Keratinocyte (primary cell): ENCODE results near the gene KRT38. TPM values are rescaled to one million over a fixed set of nuclear protein-coding genes. Genes with fewer than 3 reads are reported as not detected.

Experiments
- DNase-seq: peaks from one replicate; pipeline ENCODE4 v3.0.0-alpha.2; 2011; ENCODE audit warnings: low read depth, missing footprints, low spot score
- FAIRE-seq: peaks from 2 replicates; lab custom pipeline; 2011; peaks lifted over from hg19 to GRCh38; lab: Jason Lieb, UNC
- H2AFZ ChIP-seq: 2 replicates; pipeline ENCODE4 v1.6.0; 2012; ENCODE audit warnings: low read length, control low read depth, inconsistent platforms; ENCODE audit not compliant: control insufficient read depth
- H3K27ac ChIP-seq: 2 replicates; pipeline ENCODE4 v1.5.1; 2011; ENCODE audit warnings: low read length; ENCODE audit not compliant: control insufficient read depth, insufficient read depth
- H3K27me3 ChIP-seq: 3 replicates; pipeline ENCODE4 v1.6.0; 2011; ENCODE audit warnings: low read length; ENCODE audit not compliant: control insufficient read depth, insufficient read depth; ENCODE audit errors: extremely low read depth
- H3K36me3 ChIP-seq, 2 experiments: 2 replicates in 1 of 2; 3 replicates in 1 of 2; pipeline ENCODE4 v1.5.1; 2011; ENCODE audit warnings: low read length in 2 of 2, mild to moderate bottlenecking in 1 of 2; ENCODE audit not compliant: control insufficient read depth in 2 of 2, insufficient read depth in 2 of 2; ENCODE audit errors: extremely low read depth in 1 of 2
- H3K4me1 ChIP-seq: 3 replicates; pipeline ENCODE4 v1.5.1; 2011; ENCODE audit warnings: low read length; ENCODE audit not compliant: control insufficient read depth, insufficient read depth; ENCODE audit errors: extremely low read depth
- H3K4me2 ChIP-seq: 3 replicates; pipeline ENCODE4 v1.6.0; 2011; ENCODE audit warnings: low read depth, low read length; ENCODE audit not compliant: control insufficient read depth, insufficient read depth; ENCODE audit errors: extremely low read depth
- H3K4me3 ChIP-seq, 3 experiments: fragments of 200-600 bp in 1 of 3; sonication (generic) in 1 of 3; 2 replicates in 2 of 3; 3 replicates in 1 of 3; pipeline ENCODE4 v1.5.1; 2011 to 2016; ENCODE audit warnings: low read length in 3 of 3, mild to moderate bottlenecking in 3 of 3, control low read depth in 2 of 3, inconsistent platforms in 1 of 3, low read depth in 1 of 3, mixed read lengths in 1 of 3, mixed run types in 1 of 3, moderate library complexity in 1 of 3; ENCODE audit not compliant: control insufficient read depth in 2 of 3, insufficient read depth in 2 of 3; ENCODE audit errors: extremely low read depth in 1 of 3
- H3K79me2 ChIP-seq: 2 replicates; pipeline ENCODE4 v1.6.0; 2012; ENCODE audit warnings: low read length; ENCODE audit not compliant: control insufficient read depth, insufficient read depth
- H3K9ac ChIP-seq: 3 replicates; pipeline ENCODE4 v1.6.0; 2011; ENCODE audit warnings: low read length; ENCODE audit not compliant: control insufficient read depth, insufficient read depth; ENCODE audit errors: extremely low read depth
- H3K9me1 ChIP-seq: 3 replicates; pipeline ENCODE4 v1.6.0; 2011; ENCODE audit warnings: low read length; ENCODE audit not compliant: control insufficient read depth, insufficient read depth; ENCODE audit errors: extremely low read depth
- H3K9me3 ChIP-seq: 2 replicates; pipeline ENCODE4 v1.5.1; 2012; ENCODE audit warnings: low read depth, low read length; ENCODE audit not compliant: control insufficient read depth
- H4K20me1 ChIP-seq: 3 replicates; pipeline ENCODE4 v1.6.0; 2011; ENCODE audit warnings: low read length; ENCODE audit not compliant: control insufficient read depth, insufficient read depth; ENCODE audit errors: extremely low read depth
- EZH2 ChIP-seq: IDR thresholded peaks from one replicate; pipeline ENCODE4 v1.6.1; 2012; ENCODE audit warnings: inconsistent platforms, mild to moderate bottlenecking, low read length, moderate library complexity
- dilution Hi-C: fragments of 300-500 bp; cut with MboI; formaldehyde crosslinking; loops from one replicate; pipeline ENCODE4 v1.7.0; 2020; ENCODE audit warnings: low sequenced_read_pairs; ENCODE audit not compliant: extremely low pct_ligation_motif_present
- polyA minus RNA-seq, 3 experiments: library from RNA; depleted of rRNA, polyadenylated mRNA; stranded (reverse); fragments of >200 nt; gene quantifications; 1 replicate in 1 of 3; 2 replicates in 1 of 3; 3 replicates in 1 of 3; pipeline ENCODE4 v1.2.3, GENCODE V29; 2011
- polyA plus RNA-seq, 5 experiments: library from polyadenylated mRNA; depleted of rRNA in 3 of 5; stranded (reverse) in 3 of 5; stranded (forward) in 1 of 5; unstranded in 1 of 5; fragments of >200 nt; gene quantifications; 1 replicate in 1 of 5; 2 replicates in 3 of 5; 3 replicates in 1 of 5; pipeline versions ENCODE4 v1.2.1 to v1.2.3, GENCODE V29; 2011 to 2012; ENCODE audit warnings: missing spikeins in 2 of 5, low read depth in 1 of 5, low replicate concordance in 1 of 5
- TF ChIP-seq, protein P1 (sequence below), 3 experiments: IDR thresholded peaks in 1 of 3; conservative IDR thresholded peaks in 1 of 3; optimal IDR thresholded peaks in 1 of 3; 2 replicates in 2 of 3; 3 replicates in 1 of 3; pipeline versions ENCODE3 to v1.5.1; 2011; ENCODE audit warnings: low read length in 3 of 3, mild to moderate bottlenecking in 3 of 3, moderate library complexity in 2 of 3, control low read depth in 1 of 3, inconsistent platforms in 1 of 3; ENCODE audit not compliant: insufficient read depth in 2 of 3; ENCODE audit errors: extremely low read depth in 1 of 3

Gene KRT38
- polyA plus RNA-seq (not detected in 3 replicates), polyA minus RNA-seq (not detected in 3 replicates)
- not detected for polyA plus RNA-seq (2011; ENCODE audit: low read depth)
- not detected in 2 replicates for polyA plus RNA-seq (2011; cell fraction: cytosol; rRNA removed)
- not detected in 2 replicates for polyA plus RNA-seq (2011; cell fraction: nucleus; rRNA removed)
- polyA plus RNA-seq (2012; ENCODE audit: low replicate concordance): not detected in 2 replicates
- polyA minus RNA-seq (2011; cell fraction: cytosol; rRNA and poly(A)+ RNA removed): not detected
- not detected in 2 replicates for polyA minus RNA-seq (2011; cell fraction: nucleus; rRNA and poly(A)+ RNA removed)

DNA sequence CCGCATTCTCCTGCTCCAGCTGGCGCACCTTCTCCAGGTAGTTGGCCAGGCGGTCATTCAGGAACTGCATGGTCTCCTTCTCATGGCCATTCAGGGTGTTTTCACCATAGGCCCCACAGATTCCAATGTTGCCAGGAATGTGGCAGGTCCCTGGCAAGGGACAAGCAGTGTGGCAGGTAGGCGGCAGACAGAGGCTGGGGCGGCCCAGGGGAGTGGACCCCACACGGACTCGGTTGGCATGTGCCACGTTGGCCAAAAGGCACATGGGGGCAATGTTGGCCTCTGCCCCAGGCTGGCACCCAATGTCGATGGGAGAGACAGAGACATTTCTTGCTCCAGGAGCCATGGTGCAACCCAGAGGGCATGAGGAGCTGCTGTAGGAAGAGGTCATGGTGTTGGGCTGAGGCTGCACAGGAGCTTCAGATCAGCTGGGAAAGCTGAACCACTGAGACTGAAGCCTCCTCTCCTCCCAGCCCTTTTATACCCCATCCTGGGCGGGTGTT, at the start of gene KRT38:
TSS of gene KRT38 (minus strand) at position 453 of the 503 bp plus-strand sequence. CDS start at position 391, 62 bp downstream.
- Histone ChIP-seq H3K4me2 (no peak within 1 kb of the TSS), H3K27ac (no peak within 1 kb of the TSS), H2AFZ (no peak within 1 kb of the TSS), H3K36me3 (no peaks in the 10 kb centered on the region), H3K4me3 (no peak within 1 kb of the TSS), H4K20me1 (no peaks in the 10 kb centered on the region), H3K9me1 (no peaks in the 10 kb centered on the region), H3K9ac (no peak within 1 kb of the TSS), H3K9me3 (no peaks in the 10 kb centered on the region), H3K79me2 (no peaks in the 10 kb centered on the region), H3K4me1 (no peaks in the 10 kb centered on the region), H3K27me3 (peaks cover 4% of the 10 kb centered on the region)
- DNase-seq (no peak), FAIRE-seq (no peak)
- TF ChIP-seq, protein P1, sequence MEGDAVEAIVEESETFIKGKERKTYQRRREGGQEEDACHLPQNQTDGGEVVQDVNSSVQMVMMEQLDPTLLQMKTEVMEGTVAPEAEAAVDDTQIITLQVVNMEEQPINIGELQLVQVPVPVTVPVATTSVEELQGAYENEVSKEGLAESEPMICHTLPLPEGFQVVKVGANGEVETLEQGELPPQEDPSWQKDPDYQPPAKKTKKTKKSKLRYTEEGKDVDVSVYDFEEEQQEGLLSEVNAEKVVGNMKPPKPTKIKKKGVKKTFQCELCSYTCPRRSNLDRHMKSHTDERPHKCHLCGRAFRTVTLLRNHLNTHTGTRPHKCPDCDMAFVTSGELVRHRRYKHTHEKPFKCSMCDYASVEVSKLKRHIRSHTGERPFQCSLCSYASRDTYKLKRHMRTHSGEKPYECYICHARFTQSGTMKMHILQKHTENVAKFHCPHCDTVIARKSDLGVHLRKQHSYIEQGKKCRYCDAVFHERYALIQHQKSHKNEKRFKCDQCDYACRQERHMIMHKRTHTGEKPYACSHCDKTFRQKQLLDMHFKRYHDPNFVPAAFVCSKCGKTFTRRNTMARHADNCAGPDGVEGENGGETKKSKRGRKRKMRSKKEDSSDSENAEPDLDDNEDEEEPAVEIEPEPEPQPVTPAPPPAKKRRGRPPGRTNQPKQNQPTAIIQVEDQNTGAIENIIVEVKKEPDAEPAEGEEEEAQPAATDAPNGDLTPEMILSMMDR (optimal IDR thresholded peaks at IDR 0.05 in 1 of 3, IDR thresholded peaks at IDR 0.05 in 1 of 3, conservative IDR thresholded peaks at IDR 0.05 in 1 of 3; ENCODE audit: extremely low read depth in 1 of 3, insufficient read depth in 2 of 3, low read length in 3 of 3): no peak
- TF ChIP-seq EZH2: no peak
- dilution Hi-C loops: no loop called here

DNA sequence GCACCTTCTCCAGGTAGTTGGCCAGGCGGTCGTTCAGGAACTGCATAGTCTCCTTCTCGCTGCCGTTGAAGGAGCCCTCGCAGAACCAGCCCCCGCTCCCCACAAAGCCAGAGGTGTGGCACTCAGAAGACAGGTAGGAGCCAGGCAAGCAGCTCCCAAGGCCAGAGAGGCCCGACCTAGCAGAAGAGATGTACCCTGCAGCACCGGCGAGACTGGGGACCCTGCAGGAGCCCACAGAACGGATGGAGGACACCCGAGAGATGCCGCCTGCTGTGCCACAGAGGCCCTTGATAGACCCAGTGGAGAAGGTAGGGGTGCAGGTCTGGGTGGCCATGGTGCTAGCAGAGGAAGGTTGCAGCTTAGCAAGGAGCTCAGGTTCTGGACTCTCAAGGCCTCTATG, 48.7 kb upstream of the KRT38 start, which contains the start of gene KRT36:
TSS of gene KRT36 (minus strand) at position 380 of the 400 bp plus-strand sequence. CDS start at position 334, 46 bp downstream.
- H3K27ac ChIP-seq: no peak within 1 kb of the TSS
- FAIRE-seq (no peak), DNase-seq (no peak)
- no peak within 1 kb of the TSS for H3K4me2 ChIP-seq
- H3K79me2 ChIP-seq: no peaks in the 10 kb centered on the region
- no peak within 1 kb of the TSS for H3K4me3 ChIP-seq
- no peaks in the 10 kb centered on the region for H4K20me1 ChIP-seq
- H3K9me3 ChIP-seq: no peaks in the 10 kb centered on the region
- H3K9ac ChIP-seq: no peak within 1 kb of the TSS
- dilution Hi-C loops: no loop called here
- TF ChIP-seq EZH2: no peak
- TF ChIP-seq, protein P1 (optimal IDR thresholded peaks at IDR 0.05 in 1 of 3, IDR thresholded peaks at IDR 0.05 in 1 of 3, conservative IDR thresholded peaks at IDR 0.05 in 1 of 3; ENCODE audit: extremely low read depth in 1 of 3, insufficient read depth in 2 of 3, low read length in 3 of 3): no peak
- H3K9me1 ChIP-seq: no peaks in the 10 kb centered on the region
- peaks cover 5% of the 10 kb centered on the region for H3K4me1 ChIP-seq
- no peaks in the 10 kb centered on the region for H3K27me3 ChIP-seq
- H3K36me3 ChIP-seq: no peaks in the 10 kb centered on the region
- H2AFZ ChIP-seq: no peak within 1 kb of the TSS
